ENCODE results near the gene TJP1. TPM values are rescaled to one million over a fixed set of nuclear protein-coding genes. Genes with fewer than 3 reads are reported as not detected.

Gene TJP1
- total RNA-seq, 1 experiment from 2014 or later, result 181 TPM

DNA sequence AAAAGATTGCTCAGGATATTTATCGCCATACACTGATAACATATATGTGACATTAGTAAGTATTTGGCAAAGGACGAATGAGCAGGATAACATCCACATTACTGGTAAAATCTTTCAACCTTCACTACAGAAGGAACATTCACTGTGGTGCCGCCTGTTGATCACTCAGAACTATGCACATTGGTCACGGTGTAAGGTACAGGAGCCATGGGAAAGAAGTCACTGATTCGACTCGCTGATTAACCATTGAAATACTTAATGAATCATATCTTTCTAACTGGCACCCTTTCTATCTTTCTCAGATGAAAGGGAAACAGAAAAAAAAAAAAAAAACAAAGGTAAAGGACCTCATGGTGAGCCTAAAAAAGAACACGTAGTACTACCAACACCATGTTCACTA lies 68.8 kb downstream of the TJP1 start:
- ChIA-PET POLR2A (no interaction called here), CTCF (no interaction called here)
- Histone ChIP-seq H3K4me3 (ENCODE audit: low read depth, low read length) (no peak overlapping the region), H3K27me3 (replicated peaks; ENCODE audit: control insufficient read depth, insufficient read depth, low read length) (no peaks in the 10 kb centered on the region), H3K4me1 (0 out of 2 replicates have a peak, but pooled peaks cover 7% of the 10 kb centered on the region), H3K36me3 (ENCODE audit: control insufficient read depth, insufficient read depth, low read length) (no peaks in the 10 kb centered on the region), H3K9me3 (no peaks in the 10 kb centered on the region)
- no TSS peak for BruUV-seq (replicated peaks)
- Mint-ChIP-seq H3K4me1 (ENCODE audit: low read depth, unreplicated experiment) (peaks cover 17% of the 10 kb centered on the region), H3K36me3 (ENCODE audit: insufficient read depth, unreplicated experiment) (peaks cover 90% of the 10 kb centered on the region), H3K4me3 (ENCODE audit: unreplicated experiment) (no peak overlapping the region), H3K9me3 (ENCODE audit: unreplicated experiment) (no peaks in the 10 kb centered on the region), H3K27me3 (ENCODE audit: insufficient read depth, unreplicated experiment) (no peaks in the 10 kb centered on the region), H3K27ac (ENCODE audit: unreplicated experiment) (no peak overlapping the region)
- DNase-seq, result no peak
- TF ChIP-seq CTCF (IDR thresholded peaks at IDR 0.05; ENCODE audit: insufficient read depth in 1 of 2, low read depth in 1 of 2, low read length in 1 of 2, severe bottlenecking in 1 of 2, unreplicated experiment in 1 of 2), result no peak
- intact Hi-C loops (cut with micrococcal nuclease; ENCODE audit: unreplicated experiment), result no loop called here

- no peak overlapping the region for H3K4me3 ChIP-seq (ENCODE audit: low read depth, low read length)
- H3K9me3 Mint-ChIP-seq (ENCODE audit: unreplicated experiment), result no peaks in the 10 kb centered on the region
- no peaks in the 10 kb centered on the region for H3K27me3 Mint-ChIP-seq (ENCODE audit: insufficient read depth, unreplicated experiment)
- H3K9me3 ChIP-seq, result no peaks in the 10 kb centered on the region
- intact Hi-C loops (cut with micrococcal nuclease; ENCODE audit: unreplicated experiment), result loop anchor here (2.0 kb wide), 1 partner anchor 14 kb away; no protein-coding TSS in a partner anchor
- BruUV-seq (replicated peaks), result no TSS peak
- no peaks in the 10 kb centered on the region for H3K27me3 ChIP-seq (replicated peaks; ENCODE audit: control insufficient read depth, insufficient read depth, low read length)
- POLR2A ChIA-PET, result no interaction called here
- CTCF ChIA-PET, result no interaction called here
- no peaks in the 10 kb centered on the region for H3K36me3 ChIP-seq (ENCODE audit: control insufficient read depth, insufficient read depth, low read length)
- H3K4me3 Mint-ChIP-seq (ENCODE audit: unreplicated experiment), result no peak overlapping the region
- peak overlapping the region; percentile 58 for H3K27ac Mint-ChIP-seq (ENCODE audit: unreplicated experiment)
- no peak for TF ChIP-seq CTCF (IDR thresholded peaks at IDR 0.05; ENCODE audit: insufficient read depth in 1 of 2, low read depth in 1 of 2, low read length in 1 of 2, severe bottlenecking in 1 of 2, unreplicated experiment in 1 of 2)
- DNase-seq, result no peak
- peaks cover 89% of the 10 kb centered on the region for H3K36me3 Mint-ChIP-seq (ENCODE audit: insufficient read depth, unreplicated experiment)
- 0 out of 2 replicates have a peak, but pooled peaks cover 7% of the 10 kb centered on the region for H3K4me1 ChIP-seq
- H3K4me1 Mint-ChIP-seq (ENCODE audit: low read depth, unreplicated experiment), result peaks cover 17% of the 10 kb centered on the region
Measured at GRCh38 chr15:29750754-29751153, 71.5 kb downstream of the TJP1 start.

- no peaks in the 10 kb centered on the region for H3K27me3 Mint-ChIP-seq (ENCODE audit: insufficient read depth, unreplicated experiment)
- peak in 1 of 2 experiments; percentile 13 for DNase-seq
- peak overlapping the region; percentile 58 for H3K27ac Mint-ChIP-seq (ENCODE audit: unreplicated experiment)
- H3K9me3 ChIP-seq, result no peaks in the 10 kb centered on the region
- no peak overlapping the region for H3K4me3 ChIP-seq (ENCODE audit: low read depth, low read length)
- H3K36me3 Mint-ChIP-seq (ENCODE audit: insufficient read depth, unreplicated experiment), result peaks cover 85% of the 10 kb centered on the region
- peaks cover 17% of the 10 kb centered on the region for H3K4me1 Mint-ChIP-seq (ENCODE audit: low read depth, unreplicated experiment)
- H3K4me1 ChIP-seq, result 0 out of 2 replicates have a peak, but pooled peaks cover 7% of the 10 kb centered on the region
- H3K36me3 ChIP-seq (ENCODE audit: control insufficient read depth, insufficient read depth, low read length), result no peaks in the 10 kb centered on the region
- TF ChIP-seq CTCF (IDR thresholded peaks at IDR 0.05; ENCODE audit: insufficient read depth in 1 of 2, low read depth in 1 of 2, low read length in 1 of 2, severe bottlenecking in 1 of 2, unreplicated experiment in 1 of 2), result no peak
- no peak overlapping the region for H3K4me3 Mint-ChIP-seq (ENCODE audit: unreplicated experiment)
- intact Hi-C loops (cut with micrococcal nuclease; ENCODE audit: unreplicated experiment), result loop anchor here (2.0 to 10.0 kb wide), 2 partner anchors 13 to 55 kb away; no protein-coding TSS in a partner anchor
- BruUV-seq (replicated peaks), result no TSS peak
- CTCF ChIA-PET, result interaction anchor here (2.7 kb wide), 1 partner anchor 176 kb away, joined by 67 read pairs; no protein-coding TSS in a partner anchor
- H3K9me3 Mint-ChIP-seq (ENCODE audit: unreplicated experiment), result no peaks in the 10 kb centered on the region
- no peaks in the 10 kb centered on the region for H3K27me3 ChIP-seq (replicated peaks; ENCODE audit: control insufficient read depth, insufficient read depth, low read length)
- POLR2A ChIA-PET, result no interaction called here
Measured at GRCh38 chr15:29749365-29750086, 72.7 kb downstream of the TJP1 start.
